HL-60 (cell line): Measurements from ENCODE around the gene OR8B3.

ENCODE experiments used
- CTCF ChIP-seq: IDR thresholded peaks from one replicate; pipeline ENCODE4 v1.5.1; 2011; ENCODE audit warnings: low read length, control low read depth, inconsistent platforms; ENCODE audit not compliant: insufficient read depth
- GABPA ChIP-seq: IDR thresholded peaks from 2 replicates; pipeline ENCODE4 v1.6.1; 2012; ENCODE audit warnings: low read depth

GRCh38 chr11:124346311-124346955 lies 52.4 kb downstream of the OR8B3 start:
- TF ChIP-seq CTCF = no peak
- TF ChIP-seq GABPA = no peak
